IMR-90 (cell line): ENCODE data around the gene CCDC27. TPM values are rescaled to one million over a fixed set of nuclear protein-coding genes. Genes with fewer than 3 reads are reported as not detected.

Experiments used
- ATAC-seq: fragments of 200-7000 bp; cut with Tn5 transposase; 2 replicates; pipeline ENCODE4 v1.9.1; 2020; ENCODE audit warnings: low read depth, mild to moderate bottlenecking, moderate library complexity
- BruUV-seq: library from RNA; stranded (reverse); fragments of 400-500 nt; replicated peaks from 2 replicates; lab custom pipeline; 2021; lab: Mats Ljungman, UMichigan
- CTCF ChIA-PET: fragments of 300-600 bp; formaldehyde crosslinking; extraction: SDS; loops from one replicate; lab custom pipeline; 2021; ENCODE audit warnings: antibody characterized with exemption; lab: Yijun Ruan, JAX
- POLR2A ChIA-PET: fragments of 300-600 bp; sonication (Branson Sonifier 250); formaldehyde crosslinking; loops from one replicate; lab custom pipeline; 2022; ENCODE audit warnings: antibody characterized with exemption; ENCODE audit not compliant: unreplicated experiment; lab: Charles Lee
- DNase-seq: peaks from one replicate; pipeline ENCODE4 v3.0.0; 2013
- H2AFZ ChIP-seq: replicated peaks from 2 replicates; pipeline ENCODE3; 2013; ENCODE audit warnings: low read length, mild to moderate bottlenecking; ENCODE audit not compliant: poor library complexity
- H2AK5ac ChIP-seq: 2 replicates; pipeline ENCODE4 v1.6.1; 2013; ENCODE audit warnings: low read depth, low read length, inconsistent platforms
- H2AK9ac ChIP-seq: replicated peaks from 2 replicates; pipeline ENCODE3; 2013; ENCODE audit warnings: mild to moderate bottlenecking, low read depth, low read length, moderate library complexity; ENCODE audit not compliant: poor library complexity
- H2BK120ac ChIP-seq: 2 replicates; pipeline ENCODE4 v1.6.1; 2013; ENCODE audit warnings: low read depth, low read length, inconsistent platforms
- H2BK15ac ChIP-seq: 3 replicates; pipeline ENCODE4 v1.6.1; 2013; ENCODE audit warnings: low read depth, low read length, inconsistent platforms
- H2BK20ac ChIP-seq: 2 replicates; pipeline ENCODE4 v1.6.1; 2013; ENCODE audit warnings: low read depth, mild to moderate bottlenecking, inconsistent platforms, low read length, moderate library complexity
- H2BK5ac ChIP-seq: 2 replicates; pipeline ENCODE4 v1.6.1; 2013; ENCODE audit warnings: mild to moderate bottlenecking, low read depth, low read length, inconsistent platforms; ENCODE audit not compliant: poor library complexity, severe bottlenecking
- H3K14ac ChIP-seq: replicated peaks from 2 replicates; pipeline ENCODE4 v1.6.1; 2013; ENCODE audit warnings: low read depth, low read length, inconsistent platforms
- H3K18ac ChIP-seq: 2 replicates; pipeline ENCODE4 v1.6.1; 2013; ENCODE audit warnings: low read depth, low read length, control low read depth
- H3K23ac ChIP-seq: 2 replicates; pipeline ENCODE4 v1.6.1; 2013; ENCODE audit warnings: low read depth, low read length, inconsistent platforms
- H3K27ac ChIP-seq: 2 replicates; pipeline ENCODE4 v1.5.1; 2013; ENCODE audit warnings: mild to moderate bottlenecking, control low read depth, low read length; ENCODE audit not compliant: insufficient read depth
- H3K27me3 ChIP-seq: 2 replicates; pipeline ENCODE4 v1.6.1; 2013; ENCODE audit warnings: low read length; ENCODE audit not compliant: control insufficient read depth, insufficient read depth
- H3K36me3 ChIP-seq: 2 replicates; pipeline ENCODE4 v1.6.1; 2013; ENCODE audit warnings: low read length, mixed read lengths; ENCODE audit not compliant: control insufficient read depth, insufficient read depth
- H3K4ac ChIP-seq: 2 replicates; pipeline ENCODE4 v1.6.1; 2013; ENCODE audit warnings: low read depth, low read length, inconsistent platforms
- H3K4me1 ChIP-seq: 2 replicates; pipeline ENCODE4 v1.6.1; 2013; ENCODE audit warnings: low read length, mixed read lengths; ENCODE audit not compliant: control insufficient read depth, insufficient read depth
- H3K4me2 ChIP-seq: 2 replicates; pipeline ENCODE4 v1.6.1; 2013; ENCODE audit warnings: low read depth, mild to moderate bottlenecking, control low read depth, low read length, moderate library complexity
- H3K4me3 ChIP-seq: 2 replicates; pipeline ENCODE4 v1.5.1; 2013; ENCODE audit warnings: low read depth, mild to moderate bottlenecking, control low read depth, low read length, moderate library complexity; ENCODE audit not compliant: insufficient read depth
- H3K56ac ChIP-seq: 2 replicates; pipeline ENCODE4 v1.6.1; 2013; ENCODE audit warnings: low read length, inconsistent platforms; ENCODE audit not compliant: insufficient read depth; ENCODE audit errors: extremely low read depth
- H3K79me1 ChIP-seq, 2 experiments: 2 replicates each; pipeline ENCODE4 v1.6.1; 2013; ENCODE audit warnings: low read length in 2 of 2, inconsistent platforms in 1 of 2, low read depth in 1 of 2
- H3K9ac ChIP-seq: 2 replicates; pipeline ENCODE4 v1.6.1; 2013; ENCODE audit warnings: low read depth, low read length, control low read depth
- H3K9me1 ChIP-seq: 2 replicates; pipeline ENCODE4 v1.6.1; 2013; ENCODE audit warnings: low read length, inconsistent platforms; ENCODE audit not compliant: insufficient read depth
- H3K9me3 ChIP-seq: 2 replicates; pipeline ENCODE4 v1.6.1; 2013; ENCODE audit warnings: low read length; ENCODE audit not compliant: control insufficient read depth, insufficient read depth
- H4K20me1 ChIP-seq: 2 replicates; pipeline ENCODE4 v1.6.1; 2013; ENCODE audit warnings: low read length, inconsistent platforms; ENCODE audit not compliant: insufficient read depth
- H4K5ac ChIP-seq: 2 replicates; pipeline ENCODE4 v1.6.1; 2013; ENCODE audit warnings: mild to moderate bottlenecking, low read depth, low read length, control low read depth
- H4K8ac ChIP-seq, 2 experiments: 2 replicates each; pipeline ENCODE4 v1.6.1; 2013; ENCODE audit warnings: low read depth in 2 of 2, low read length in 2 of 2, control low read depth in 1 of 2, inconsistent platforms in 1 of 2
- H4K91ac ChIP-seq: 2 replicates; pipeline ENCODE4 v1.6.1; 2013; ENCODE audit warnings: low read depth, low read length, inconsistent platforms; ENCODE audit not compliant: insufficient read depth
- BHLHE40 ChIP-seq: fragments of 150-350 bp; IDR thresholded peaks from 2 replicates; pipeline ENCODE4 v1.6.1; 2016; ENCODE audit warnings: mild to moderate bottlenecking, low read depth, low read length
- CEBPB ChIP-seq: IDR thresholded peaks from 2 replicates; pipeline ENCODE4 v1.6.1; 2012; ENCODE audit warnings: low read depth, low read length, improper control_type of control experiment
- CHD1 ChIP-seq: IDR thresholded peaks from 2 replicates; pipeline ENCODE4 v1.6.1; 2012; ENCODE audit warnings: low read depth, low read length, improper control_type of control experiment
- CTCF ChIP-seq: conservative IDR thresholded peaks from 2 replicates; pipeline ENCODE4 v1.5.1; 2012; ENCODE audit warnings: mild to moderate bottlenecking, low read depth, low read length, improper control_type of control experiment
- ELK1 ChIP-seq: fragments of 150-350 bp; IDR thresholded peaks from 2 replicates; pipeline ENCODE4 v1.6.1; 2016; ENCODE audit warnings: low read depth, mild to moderate bottlenecking, low read length, moderate library complexity, borderline replicate concordance
- FOS ChIP-seq: fragments of 150-350 bp; IDR thresholded peaks from 2 replicates; pipeline ENCODE4 v1.6.1; 2016; ENCODE audit warnings: low read depth, low read length
- MAFK ChIP-seq: IDR thresholded peaks from 2 replicates; pipeline ENCODE4 v1.6.1; 2012; ENCODE audit warnings: low read depth, low read length, improper control_type of control experiment
- MAZ ChIP-seq: IDR thresholded peaks from 2 replicates; pipeline ENCODE4 v1.6.1; 2012; ENCODE audit warnings: low read depth, mild to moderate bottlenecking, low read length, improper control_type of control experiment, moderate library complexity, borderline replicate concordance
- MXI1 ChIP-seq: IDR thresholded peaks from 2 replicates; pipeline ENCODE4 v1.6.1; 2012; ENCODE audit warnings: low read depth, mild to moderate bottlenecking, low read length, moderate library complexity, borderline replicate concordance
- NFE2L2 ChIP-seq: fragments of 150-350 bp; IDR thresholded peaks from 2 replicates; pipeline ENCODE4 v1.6.1; 2016; ENCODE audit warnings: low read depth, mild to moderate bottlenecking, low read length
- POLR2A ChIP-seq: IDR thresholded peaks from 2 replicates; pipeline ENCODE4 v1.6.1; 2012; ENCODE audit warnings: mild to moderate bottlenecking, low read depth, low read length
- RAD21 ChIP-seq: IDR thresholded peaks from 2 replicates; pipeline ENCODE4 v1.6.1; 2012; ENCODE audit warnings: low read length, improper control_type of control experiment
- RCOR1 ChIP-seq: IDR thresholded peaks from 2 replicates; pipeline ENCODE4 v1.6.1; 2012; ENCODE audit warnings: mild to moderate bottlenecking, low read length, improper control_type of control experiment; ENCODE audit not compliant: insufficient replicate concordance
- RFX5 ChIP-seq: IDR thresholded peaks from 2 replicates; pipeline ENCODE4 v1.8.0; 2012; ENCODE audit warnings: low read depth, mild to moderate bottlenecking, low read length, moderate library complexity
- SMC3 ChIP-seq: fragments of 150-350 bp; IDR thresholded peaks from 2 replicates; pipeline ENCODE4 v1.6.1; 2016; ENCODE audit warnings: low read depth, mild to moderate bottlenecking, antibody characterized with exemption, low read length, moderate library complexity
- USF2 ChIP-seq: fragments of 150-350 bp; IDR thresholded peaks from 2 replicates; pipeline ENCODE4 v1.6.1; 2017; ENCODE audit warnings: mild to moderate bottlenecking, antibody characterized with exemption, low read length, low read depth
- WGBS, 2 experiments: methylation state at CpG; one replicate each; pipeline versions ENCODE4 v1.1.5 to v1.1.7; 2013; ENCODE audit warnings: missing lambda C conversion rate in 2 of 2; ENCODE audit not compliant: insufficient read length in 1 of 2; ENCODE audit errors: extremely low coverage in 2 of 2; 5-methylcytosine and 5-hydroxymethylcytosine counted together
- dilution Hi-C: fragments of 300-500 bp; cut with HindIII; formaldehyde crosslinking; loops from one replicate; pipeline ENCODE4 v1.14.3; 2018; ENCODE audit warnings: low sequenced_read_pairs; ENCODE audit not compliant: unreplicated experiment
- in situ Hi-C: fragments of 300-500 bp; cut with MboI; formaldehyde crosslinking; loops from 3 replicates; pipeline ENCODE4 v1.14.3; 2019; ENCODE audit warnings: low sequenced_read_pairs, inconsistent platforms, mixed read lengths
- intact Hi-C: fragments of 100-400 bp; cut with micrococcal nuclease; formaldehyde crosslinking; loops from 2 replicates; pipeline ENCODE4 v1.10.0; 2022
- polyA plus RNA-seq, 3 experiments: library from polyadenylated mRNA; depleted of rRNA; stranded (reverse); fragments of >200 nt; gene quantifications; 2 replicates each; pipeline ENCODE4 v1.2.3, GENCODE V29; 2012; ENCODE audit warnings: low replicate concordance in 1 of 3
- total RNA-seq: library from RNA; depleted of rRNA; stranded (reverse); fragments of >200 nt; gene quantifications from 2 replicates; pipeline ENCODE4 v1.2.3, GENCODE V29; 2012

CCDC27 gene
- total and polyA plus RNA-seq, 2 of the 4 experiments (the other 2 are of a cell fraction) = not detected

- no peaks in the 10 kb centered on the region for H3K4me1 ChIP-seq
- H4K20me1 ChIP-seq = no peaks in the 10 kb centered on the region
- in situ Hi-C loops (no loop called here), dilution Hi-C loops (no loop called here), intact Hi-C loops (loop anchor here (5.0 to 10.0 kb wide), 3 partner anchors 158 to 271 kb away; partner anchors contain the start of gene ARHGEF16)
- BruUV-seq = no TSS peak
- H3K9me3 ChIP-seq = no peaks in the 10 kb centered on the region
- ChIA-PET POLR2A (no interaction called here), CTCF (no interaction called here)
- H3K36me3 ChIP-seq = no peaks in the 10 kb centered on the region
- no peak overlapping the region for H3K23ac ChIP-seq
- no peak overlapping the region for H4K8ac ChIP-seq
- no peak overlapping the region for H3K4ac ChIP-seq
- no peak for TF ChIP-seq ELK1
- TF ChIP-seq BHLHE40 = no peak
- no peak for TF ChIP-seq CTCF
- TF ChIP-seq USF2 = no peak
- TF ChIP-seq CEBPB = no peak
- no peak for TF ChIP-seq MAZ
- no peak for TF ChIP-seq NFE2L2
- no peak for TF ChIP-seq FOS
- no peak for TF ChIP-seq RAD21
- no peak for TF ChIP-seq MAFK
- TF ChIP-seq RFX5 = no peak
- TF ChIP-seq CHD1 = no peak
- TF ChIP-seq MXI1 = no peak
- no peak for TF ChIP-seq POLR2A
- TF ChIP-seq RCOR1 = no peak
- TF ChIP-seq SMC3 = no peak
- H4K91ac ChIP-seq = no peak overlapping the region
- H3K9ac ChIP-seq = no peak overlapping the region
- H3K14ac ChIP-seq = no peak overlapping the region
- DNase-seq (no peak), ATAC-seq (no peak)
- no peak overlapping the region for H2BK5ac ChIP-seq
- no peak overlapping the region for H2AK5ac ChIP-seq
- no peak overlapping the region for H2AK9ac ChIP-seq
- 45% methylated on average over 3 of the region's 3 CpGs; no CpG with 5 or more reads in 1 of the 2 experiments for WGBS, 2 experiments
- no peaks in the 10 kb centered on the region for H3K79me1 ChIP-seq
- H4K5ac ChIP-seq = no peak overlapping the region
- H3K18ac ChIP-seq = no peak overlapping the region
- no peak overlapping the region for H2BK120ac ChIP-seq
- no peaks in the 10 kb centered on the region for H3K9me1 ChIP-seq
- H3K4me2 ChIP-seq = no peak overlapping the region
- no peak overlapping the region for H3K56ac ChIP-seq
- no peak overlapping the region for H2BK15ac ChIP-seq
- H3K4me3 ChIP-seq = no peak overlapping the region
- H3K27ac ChIP-seq = no peak overlapping the region
- no peak overlapping the region for H2BK20ac ChIP-seq
- no peak overlapping the region for H2AFZ ChIP-seq
- peaks cover 7% of the 10 kb centered on the region for H3K27me3 ChIP-seq
These were observed 29.4 kb upstream of the CCDC27 start for GRCh38 chr1:3722846-3723245.
